ENCODE measurements around the gene SLC39A13.

Gene SLC39A13

DNA sequence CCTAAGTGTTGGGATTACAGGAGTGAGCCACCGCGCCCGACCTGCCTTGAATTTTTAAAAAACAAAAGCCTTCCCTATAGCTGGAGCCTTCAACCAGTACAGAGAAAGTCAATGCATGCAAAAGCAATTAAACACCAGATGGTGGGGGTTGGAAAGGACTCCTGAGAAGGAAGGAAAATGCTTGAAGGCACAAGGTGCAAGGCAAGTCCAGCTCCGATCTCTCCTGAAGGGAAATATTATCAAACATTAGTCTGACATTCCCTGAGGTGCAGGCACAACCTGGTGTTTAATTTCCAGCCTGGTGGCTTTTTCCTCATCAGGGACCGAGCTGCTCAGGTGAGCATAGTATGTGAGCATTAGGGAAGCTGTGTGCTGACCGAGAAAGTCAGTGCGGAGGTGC is 53.5 kb downstream of the SLC39A13 start:
- DNase-seq, result no peak

DNA sequence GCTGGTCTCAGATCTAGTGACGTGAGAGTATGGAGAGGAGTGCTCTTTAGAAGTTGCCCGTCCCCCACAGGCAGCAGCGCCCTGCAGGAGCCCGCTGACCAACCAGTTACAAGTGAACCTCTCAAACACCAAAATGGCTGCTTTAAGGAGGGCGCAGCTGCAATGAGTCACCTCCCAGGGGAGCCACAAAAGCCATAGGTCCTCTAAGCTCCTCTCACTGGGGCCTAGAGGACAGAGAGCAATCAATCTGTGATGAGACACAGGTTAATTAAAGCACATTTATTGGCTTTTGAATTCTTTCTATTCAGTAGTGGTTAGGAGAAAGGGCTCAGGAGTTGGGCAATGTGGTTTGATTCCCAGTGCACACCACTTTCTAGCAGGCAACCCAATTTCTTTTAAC is 56.1 kb downstream of the SLC39A13 start:
- no peak for DNase-seq
